GM12878 (cell line): ENCODE measurements around the gene MPST. TPM values are rescaled to one million over a fixed set of nuclear protein-coding genes. Genes with fewer than 3 reads are reported as not detected.

Source experiments
- ATAC-seq: fragments of 200-7000 bp; cut with Tn5 transposase; 3 replicates; pipeline ENCODE4 v1.9.1; 2020; ENCODE audit warnings: mild to moderate bottlenecking, moderate library complexity
- BruUV-seq: library from RNA; stranded (reverse); fragments of 400-500 nt; replicated peaks from 2 replicates; lab custom pipeline; 2021; lab: Mats Ljungman, UMichigan
- CTCF ChIA-PET: fragments of 300-600 bp; sonication (Branson Sonifier 250); formaldehyde crosslinking; extraction: SDS; loops from one replicate; lab custom pipeline; 2021; ENCODE audit warnings: inconsistent platforms; lab: Yijun Ruan, JAX
- POLR2A ChIA-PET: fragments of 350-600 bp; formaldehyde crosslinking; extraction: SDS; loops from one replicate; lab custom pipeline; 2021; ENCODE audit warnings: inconsistent platforms; lab: Charles Lee
- RAD21 ChIA-PET: fragments of 300-600 bp; sonication (Branson Sonifier 250); formaldehyde crosslinking; loops from one replicate; lab custom pipeline; 2023; ENCODE audit warnings: antibody characterized with exemption; ENCODE audit not compliant: unreplicated experiment; lab: Charles Lee
- SMC1A ChIA-PET: fragments of 300-600 bp; sonication (Branson Sonifier 250); formaldehyde crosslinking; loops from one replicate; lab custom pipeline; 2023; ENCODE audit not compliant: unreplicated experiment, uncharacterized antibody; lab: Charles Lee
- DNase-seq: peaks from one replicate; pipeline ENCODE4 v3.0.0-alpha.2; 2011; ENCODE audit warnings: low read depth, low spot score
- FAIRE-seq: peaks from 3 replicates; lab custom pipeline; 2011; peaks lifted over from hg19 to GRCh38; lab: Jason Lieb, UNC
- H2AFZ ChIP-seq: 2 replicates; pipeline ENCODE4 v1.6.0; 2011; ENCODE audit warnings: low read depth, low read length, control low read depth; ENCODE audit not compliant: control insufficient read depth
- H3K27ac ChIP-seq: 2 replicates; pipeline ENCODE4 v1.5.1; 2011; ENCODE audit warnings: control low read depth; ENCODE audit not compliant: control insufficient read depth, insufficient read depth
- H3K27me3 ChIP-seq, 2 experiments: replicated peaks in 1 of 2; 2 replicates each; pipeline versions ENCODE4 v1.6.0 to v1.6.1; 2011; ENCODE audit warnings: low read length in 1 of 2; ENCODE audit not compliant: control insufficient read depth in 2 of 2, insufficient read depth in 2 of 2
- H3K36me3 ChIP-seq, 2 experiments: 2 replicates each; pipeline ENCODE4 v1.5.1; 2011; ENCODE audit warnings: low read length in 1 of 2; ENCODE audit not compliant: control insufficient read depth in 2 of 2, insufficient read depth in 2 of 2
- H3K4me1 ChIP-seq: 2 replicates; pipeline ENCODE4 v1.6.1; 2011; ENCODE audit warnings: mild to moderate bottlenecking, low read length, moderate library complexity, mixed read lengths; ENCODE audit not compliant: control insufficient read depth, insufficient read depth
- H3K4me2 ChIP-seq: 2 replicates; pipeline ENCODE4 v1.6.0; 2011; ENCODE audit warnings: control low read depth; ENCODE audit not compliant: control insufficient read depth, insufficient read depth
- H3K4me3 ChIP-seq: fragments of 200-600 bp; sonication (generic); 2 replicates; pipeline ENCODE4 v1.5.1; 2016
- H3K79me2 ChIP-seq: 2 replicates; pipeline ENCODE4 v1.6.0; 2011; ENCODE audit warnings: low read length; ENCODE audit not compliant: control insufficient read depth, insufficient read depth
- H3K9ac ChIP-seq: 2 replicates; pipeline ENCODE4 v1.8.0; 2011; ENCODE audit warnings: low read length, control low read depth, mixed read lengths; ENCODE audit not compliant: control insufficient read depth, insufficient read depth
- H3K9me3 ChIP-seq: replicated peaks from 3 replicates; pipeline ENCODE4 v1.5.1; 2011; ENCODE audit warnings: mild to moderate bottlenecking, low read length; ENCODE audit not compliant: control insufficient read depth, insufficient read depth
- H4K20me1 ChIP-seq: 2 replicates; pipeline ENCODE4 v1.6.0; 2011; ENCODE audit not compliant: control insufficient read depth, insufficient read depth
- ASH2L ChIP-seq: fragments of 300-600, 200-600 bp; sonication (generic); IDR thresholded peaks from 2 replicates; pipeline ENCODE4 v1.6.1; 2017; ENCODE audit warnings: low read depth, mild to moderate bottlenecking, borderline replicate concordance
- BRCA1 ChIP-seq: IDR thresholded peaks from 2 replicates; pipeline ENCODE4 v1.6.1; 2011; ENCODE audit warnings: low read depth, low read length, improper control_type of control experiment
- CBFB ChIP-seq: IDR thresholded peaks from 2 replicates; pipeline ENCODE4 v1.6.1; 2016; ENCODE audit warnings: antibody characterized with exemption, low read depth
- CEBPB ChIP-seq, 2 experiments: fragments of 150-350 bp in 1 of 2; IDR thresholded peaks; 2 replicates each; pipeline ENCODE4 v1.6.1; 2012 to 2014; ENCODE audit warnings: low read depth in 2 of 2, low read length in 2 of 2, borderline replicate concordance in 1 of 2, inconsistent platforms in 1 of 2
- CREB1 ChIP-seq: IDR thresholded peaks from 2 replicates; pipeline ENCODE4 v1.6.1; 2012; ENCODE audit warnings: low read depth, mild to moderate bottlenecking, inconsistent platforms
- CREM ChIP-seq: IDR thresholded peaks from 2 replicates; pipeline ENCODE4 v1.6.1; 2014; ENCODE audit warnings: antibody characterized with exemption, low read depth
- GABPA ChIP-seq: IDR thresholded peaks from 2 replicates; pipeline ENCODE4 v1.6.1; 2014; ENCODE audit warnings: antibody characterized with exemption, low read depth, mild to moderate bottlenecking, inconsistent platforms
- MTA3 ChIP-seq: IDR thresholded peaks from 2 replicates; pipeline ENCODE4 v1.6.1; 2012; ENCODE audit warnings: low read length, inconsistent platforms, borderline replicate concordance
- MXI1 ChIP-seq: fragments of 150-350 bp; IDR thresholded peaks from 2 replicates; pipeline ENCODE4 v1.6.1; 2011; ENCODE audit warnings: low read depth, mild to moderate bottlenecking, inconsistent platforms, low read length, improper control_type of control experiment
- NR2F1 ChIP-seq: fragments of 450-650 bp; conservative IDR thresholded peaks from 2 replicates; pipeline ENCODE4 v1.6.1; 2017; ENCODE audit warnings: mild to moderate bottlenecking
- RCOR1 ChIP-seq: conservative IDR thresholded peaks from 2 replicates; pipeline ENCODE4 v1.6.1; 2012; ENCODE audit warnings: low read depth, low read length, improper control_type of control experiment
- SMARCA5 ChIP-seq: fragments of 450-650 bp; IDR thresholded peaks from 2 replicates; pipeline ENCODE4 v1.6.1; 2017; ENCODE audit warnings: mild to moderate bottlenecking
- SREBF2 ChIP-seq: IDR thresholded peaks from 2 replicates; pipeline ENCODE4 v1.6.1; 2012; ENCODE audit warnings: mild to moderate bottlenecking, low read length
- STAT3 ChIP-seq: IDR thresholded peaks from 2 replicates; pipeline ENCODE4 v1.6.1; 2011; ENCODE audit warnings: low read depth, low read length, improper control_type of control experiment
- WGBS: methylation state at CpG from one replicate; pipeline ENCODE4 v1.1.6; 2016; ENCODE audit warnings: low lambda C conversion rate; ENCODE audit not compliant: insufficient replicate concordance, insufficient coverage; ENCODE audit errors: missing lambda C conversion rate; 5-methylcytosine and 5-hydroxymethylcytosine counted together
- in situ Hi-C: fragments of 300-500 bp; cut with MboI; formaldehyde crosslinking; loops from 9 replicates; pipeline ENCODE4 v1.14.3; 2018; ENCODE audit warnings: mixed read lengths
- intact Hi-C: fragments of 100-400 bp; cut with micrococcal nuclease; formaldehyde crosslinking; loops from one replicate; pipeline ENCODE4 v1.14.2; 2022; ENCODE audit not compliant: unreplicated experiment
- polyA plus RNA-seq, 11 experiments: library from polyadenylated mRNA; depleted of rRNA in 4 of 11; unstranded in 6 of 11; stranded (reverse) in 5 of 11; fragments of >200 nt; fragmentation: Nextera tagmentation in 4 of 11; fragmentation: Illumina TruSeq in 1 of 11; extraction: Ambion mirVana in 4 of 11; extraction: Trizol in 1 of 11; gene quantifications; 1 replicate in 1 of 11; 2 replicates in 10 of 11; pipeline versions ENCODE4 v1.2.1 to v1.2.3, GENCODE V29; 2011 to 2016; ENCODE audit warnings: inconsistent platforms in 2 of 11, missing spikeins in 2 of 11, low read depth in 1 of 11
- total RNA-seq, 4 experiments: library from RNA; depleted of rRNA in 3 of 4; stranded (reverse); fragments of >200 nt in 3 of 4; fragmentation: Illumina TruSeq in 1 of 4; extraction: Trizol in 1 of 4; gene quantifications; 2 replicates each; pipeline versions ENCODE4 v1.2.1 to v1.2.3, GENCODE V29; 2013 to 2021
- TF ChIP-seq, protein P1 (sequence below): IDR thresholded peaks from 2 replicates; pipeline ENCODE4 v1.6.1; 2011; ENCODE audit warnings: borderline replicate concordance, low read depth, mild to moderate bottlenecking, moderate library complexity, low read length; ENCODE audit not compliant: insufficient read depth, poor library complexity, severe bottlenecking
- TF ChIP-seq, protein P2 (sequence below): fragments of 450-650 bp; formaldehyde crosslinking; IDR thresholded peaks from 2 replicates; pipeline ENCODE4 v1.4.0; 2022; ENCODE audit warnings: mild to moderate bottlenecking, moderate library complexity

Gene MPST
- total and polyA plus RNA-seq, 10 of the 15 experiments (the other 5 are each of a cell fraction or from before 2014, with no cell fraction given) = 0.95 to 88.7 (median 38.5) TPM

DNA sequence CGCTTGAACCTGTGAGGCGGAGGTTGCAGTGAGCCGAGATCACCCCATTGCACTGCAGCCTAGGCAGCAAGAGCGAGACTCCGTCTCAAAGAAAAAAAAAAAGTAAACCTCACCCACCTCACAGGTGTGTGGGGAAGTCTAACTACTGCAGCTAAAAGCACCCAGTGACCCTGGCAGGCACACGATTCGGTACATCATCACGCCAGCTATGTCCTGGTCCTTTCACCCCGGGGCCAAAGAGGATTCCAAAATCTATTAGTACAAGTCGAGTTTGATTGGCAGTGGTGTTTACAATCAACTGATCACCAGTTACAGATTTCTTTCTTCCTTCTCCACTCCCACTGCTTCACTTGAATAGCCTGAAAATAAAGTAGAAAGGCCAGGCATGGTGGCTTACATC lies 6.6 kb upstream of the MPST start:
- ChIA-PET POLR2A (no interaction called here), RAD21 (interaction anchor here (1.4 kb wide), 1 partner anchor 185 kb away, joined by 3 read pairs; no protein-coding TSS in a partner anchor), SMC1A (no interaction called here), CTCF (interaction anchor here (1.0 to 1.5 kb wide), 2 partner anchors 9 to 31 kb away, joined by 3 to 4 read pairs; no protein-coding TSS in a partner anchor)
- peaks cover 0 to 2% of the 10 kb centered on the region in 2 experiments; a peak in 1 of 4 replicates for H3K27me3 ChIP-seq
- intact Hi-C loops = no loop called here
- no peaks in the 10 kb centered on the region for H3K9me3 ChIP-seq
- FAIRE-seq = no peak
- no peak for ATAC-seq
- H3K9ac ChIP-seq = no peak overlapping the region
- no peak overlapping the region for H3K27ac ChIP-seq
- H2AFZ ChIP-seq = no peak overlapping the region
- no peaks in the 10 kb centered on the region for H3K4me1 ChIP-seq
- no peak for TF ChIP-seq ASH2L
- TF ChIP-seq SREBF2 = no peak
- no peak for TF ChIP-seq STAT3
- TF ChIP-seq CEBPB (IDR thresholded peaks at IDR 0.05; ENCODE audit: borderline replicate concordance in 1 of 2, low read depth in 2 of 2, low read length in 2 of 2) = no peak
- TF ChIP-seq, protein P1, sequence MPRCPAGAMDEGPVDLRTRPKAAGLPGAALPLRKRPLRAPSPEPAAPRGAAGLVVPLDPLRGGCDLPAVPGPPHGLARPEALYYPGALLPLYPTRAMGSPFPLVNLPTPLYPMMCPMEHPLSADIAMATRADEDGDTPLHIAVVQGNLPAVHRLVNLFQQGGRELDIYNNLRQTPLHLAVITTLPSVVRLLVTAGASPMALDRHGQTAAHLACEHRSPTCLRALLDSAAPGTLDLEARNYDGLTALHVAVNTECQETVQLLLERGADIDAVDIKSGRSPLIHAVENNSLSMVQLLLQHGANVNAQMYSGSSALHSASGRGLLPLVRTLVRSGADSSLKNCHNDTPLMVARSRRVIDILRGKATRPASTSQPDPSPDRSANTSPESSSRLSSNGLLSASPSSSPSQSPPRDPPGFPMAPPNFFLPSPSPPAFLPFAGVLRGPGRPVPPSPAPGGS = no peak
- TF ChIP-seq, protein P2, sequence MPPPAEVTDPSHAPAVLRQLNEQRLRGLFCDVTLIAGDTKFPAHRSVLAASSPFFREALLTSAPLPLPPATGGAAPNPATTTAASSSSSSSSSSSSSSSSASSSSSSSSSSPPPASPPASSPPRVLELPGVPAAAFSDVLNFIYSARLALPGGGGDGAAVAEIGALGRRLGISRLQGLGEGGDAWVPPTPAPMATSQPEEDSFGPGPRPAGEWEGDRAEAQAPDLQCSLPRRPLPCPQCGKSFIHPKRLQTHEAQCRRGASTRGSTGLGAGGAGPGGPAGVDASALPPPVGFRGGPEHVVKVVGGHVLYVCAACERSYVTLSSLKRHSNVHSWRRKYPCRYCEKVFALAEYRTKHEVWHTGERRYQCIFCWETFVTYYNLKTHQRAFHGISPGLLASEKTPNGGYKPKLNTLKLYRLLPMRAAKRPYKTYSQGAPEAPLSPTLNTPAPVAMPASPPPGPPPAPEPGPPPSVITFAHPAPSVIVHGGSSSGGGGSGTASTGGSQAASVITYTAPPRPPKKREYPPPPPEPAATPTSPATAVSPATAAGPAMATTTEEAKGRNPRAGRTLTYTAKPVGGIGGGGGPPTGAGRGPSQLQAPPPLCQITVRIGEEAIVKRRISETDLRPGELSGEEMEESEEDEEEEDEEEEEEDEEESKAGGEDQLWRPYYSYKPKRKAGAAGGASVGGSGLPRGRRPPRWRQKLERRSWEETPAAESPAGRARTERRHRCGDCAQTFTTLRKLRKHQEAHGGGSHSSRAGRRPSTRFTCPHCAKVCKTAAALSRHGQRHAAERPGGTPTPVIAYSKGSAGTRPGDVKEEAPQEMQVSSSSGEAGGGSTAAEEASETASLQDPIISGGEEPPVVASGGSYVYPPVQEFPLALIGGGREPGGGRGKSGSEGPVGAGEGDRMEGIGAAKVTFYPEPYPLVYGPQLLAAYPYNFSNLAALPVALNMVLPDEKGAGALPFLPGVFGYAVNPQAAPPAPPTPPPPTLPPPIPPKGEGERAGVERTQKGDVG = no peak
- no peak for TF ChIP-seq SMARCA5
- no peak for TF ChIP-seq GABPA
- no peak for TF ChIP-seq MXI1
- no peak for TF ChIP-seq MTA3
- TF ChIP-seq NR2F1 = no peak
- TF ChIP-seq BRCA1 = no peak
- no peak for TF ChIP-seq RCOR1
- TF ChIP-seq CBFB = no peak
- TF ChIP-seq CREB1 = no peak
- no peak for TF ChIP-seq CREM
- no peaks in the 10 kb centered on the region; the same call in 1 of the 2 replicates for H4K20me1 ChIP-seq
- in situ Hi-C loops = no loop called here
- H3K4me3 ChIP-seq = no peak overlapping the region
- DNase-seq = no peak
- no peaks in the 10 kb centered on the region for H3K36me3 ChIP-seq
- BruUV-seq = no TSS peak
- 54% methylated on average over 8 of the region's 10 CpGs for WGBS
- H3K4me2 ChIP-seq = no peak overlapping the region
- no peaks in the 10 kb centered on the region for H3K79me2 ChIP-seq
